NCI-H1930 (cell line): ENCODE data around the gene CD70.
"Not testable (repeated sequence)": the region's sequence is repeated elsewhere in the genome, so short reads cannot be mapped to it uniquely, and the experiment has no call there.

ENCODE experiments used
- DNase-seq, 2 experiments: peaks; one replicate each; lab custom pipeline; 2025; lab: John Stamatoyannopoulos, UW

Gene CD70

GRCh38 chr19:6597471-6598253 is 6.7 kb upstream of the CD70 start:
- not testable (repeated sequence) for DNase-seq

- DNase-seq, result no peak
These were observed 5.7 kb upstream of the CD70 start for GRCh38 chr19:6596621-6597020.

GRCh38 chr19:6593651-6594416 is 2.9 kb upstream of the CD70 start:
- DNase-seq, result no peak

GRCh38 chr19:6590258-6590826 is 608 bp downstream of the CD70 start:
- no peak for DNase-seq

- no peak for DNase-seq
These were observed 1.2 kb downstream of the CD70 start for GRCh38 chr19:6589711-6590257.

- no peak for DNase-seq
These were observed 2.2 kb downstream of the CD70 start for GRCh38 chr19:6588508-6589345.

- DNase-seq, result no peak
These were observed 2.9 kb downstream of the CD70 start for GRCh38 chr19:6587998-6588507.

GRCh38 chr19:6587093-6587820 is 3.7 kb downstream of the CD70 start:
- DNase-seq, result no peak

- no peak for DNase-seq
These were observed 4.2 kb downstream of the CD70 start for GRCh38 chr19:6586726-6587092.

GRCh38 chr19:6586056-6586455 is 4.9 kb downstream of the CD70 start:
- DNase-seq, result no peak

- DNase-seq, result not testable (repeated sequence)
These were observed 8.2 kb downstream of the CD70 start for GRCh38 chr19:6582515-6583484.

- DNase-seq, result no peak
These were observed 10.6 kb downstream of the CD70 start for GRCh38 chr19:6580313-6580712.

- DNase-seq, result no peak
These were observed 11.3 kb downstream of the CD70 start for GRCh38 chr19:6579450-6580178.

- DNase-seq, result no peak
These were observed 13.3 kb downstream of the CD70 start for GRCh38 chr19:6577476-6578125.

GRCh38 chr19:6576869-6577475 is 14.0 kb downstream of the CD70 start:
- DNase-seq, result no peak

GRCh38 chr19:6573350-6573749 is 17.6 kb downstream of the CD70 start:
- no peak for DNase-seq

- DNase-seq, result no peak
These were observed 18.7 kb downstream of the CD70 start for GRCh38 chr19:6572217-6572616.

- DNase-seq, result no peak
These were observed 19.8 kb downstream of the CD70 start for GRCh38 chr19:6571167-6571566.
